Fibroblast of skin of back (primary cell): Measurements from ENCODE around the gene CDH23.

Source experiments
- DNase-seq: peaks from one replicate; pipeline ENCODE4 v3.0.0-alpha.2; 2013

Gene CDH23

DNA sequence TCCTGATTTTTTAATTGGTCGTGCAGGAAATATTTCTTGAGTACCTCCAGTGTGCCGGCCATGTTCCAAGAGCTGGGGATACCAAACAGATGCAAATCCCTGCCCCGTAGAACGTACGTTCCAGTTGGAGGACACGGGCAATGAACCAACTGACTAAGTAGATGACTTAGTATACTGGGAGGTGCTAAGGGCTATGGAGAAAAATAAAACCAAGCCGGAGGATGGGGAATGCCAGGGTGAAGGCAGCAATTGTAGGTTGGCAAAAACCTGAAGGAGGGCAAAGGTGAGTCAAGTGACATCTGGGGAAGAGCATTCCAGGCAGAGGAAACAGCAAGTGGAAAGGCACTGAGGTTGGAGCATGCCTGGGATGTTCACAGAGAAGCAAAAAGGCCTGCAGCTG, 383.4 kb downstream of the CDH23 start:
- DNase-seq, result no peak

DNA sequence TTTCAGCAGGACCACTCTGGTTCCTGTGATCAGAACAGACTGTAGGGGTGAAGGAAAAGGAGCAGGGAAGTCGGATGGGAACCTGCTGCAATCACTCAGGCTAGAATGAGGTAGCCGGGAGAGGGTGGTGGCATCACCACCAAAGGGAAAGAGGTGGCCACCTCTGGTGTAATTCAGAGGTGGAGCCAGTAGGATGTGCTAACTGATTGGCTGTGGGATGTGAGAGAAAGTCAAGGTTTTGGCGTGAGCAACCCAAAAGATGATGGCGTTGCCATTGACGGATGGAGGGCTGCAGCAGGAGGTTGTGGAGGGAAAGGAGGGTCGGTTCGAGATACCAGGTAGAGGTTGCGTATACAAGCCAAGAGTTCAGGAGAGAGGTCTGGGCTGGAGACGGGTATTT, 384.0 kb downstream of the CDH23 start:
- DNase-seq, result no peak

DNA sequence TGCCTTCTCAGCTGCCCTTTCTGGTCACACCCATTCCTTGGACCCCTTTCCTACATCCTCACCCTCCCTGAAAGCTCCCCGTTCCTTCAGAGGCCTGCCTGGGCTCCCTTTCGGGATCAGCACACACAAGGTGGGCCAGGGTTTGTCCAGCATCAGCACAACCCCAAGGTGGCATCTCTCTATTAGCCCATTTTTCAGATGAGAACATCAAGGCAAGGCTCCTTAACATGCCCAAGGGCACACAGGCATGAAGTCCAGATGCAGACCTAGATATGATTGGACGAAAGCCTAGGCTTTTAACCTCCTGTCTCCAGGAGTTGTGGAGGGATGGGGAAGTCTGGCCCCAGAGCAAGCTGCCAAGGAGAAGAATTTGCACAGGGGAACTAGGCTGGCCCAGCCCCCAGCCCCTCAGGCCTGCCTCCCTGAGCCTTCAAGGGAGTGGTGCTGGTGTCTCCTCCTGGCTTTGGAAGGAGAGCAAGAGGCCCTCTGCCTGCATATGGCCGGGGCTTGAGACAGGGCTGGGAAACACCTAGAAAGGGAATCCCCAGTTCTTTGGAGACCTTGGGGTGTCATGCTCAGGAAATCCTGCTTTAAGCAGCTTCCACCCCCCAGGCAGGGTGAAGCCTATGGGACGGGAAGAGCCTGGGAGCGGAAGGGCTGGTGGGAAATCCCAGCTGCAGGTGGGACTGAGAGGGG, 385.6 kb downstream of the CDH23 start:
- no peak for DNase-seq

DNA sequence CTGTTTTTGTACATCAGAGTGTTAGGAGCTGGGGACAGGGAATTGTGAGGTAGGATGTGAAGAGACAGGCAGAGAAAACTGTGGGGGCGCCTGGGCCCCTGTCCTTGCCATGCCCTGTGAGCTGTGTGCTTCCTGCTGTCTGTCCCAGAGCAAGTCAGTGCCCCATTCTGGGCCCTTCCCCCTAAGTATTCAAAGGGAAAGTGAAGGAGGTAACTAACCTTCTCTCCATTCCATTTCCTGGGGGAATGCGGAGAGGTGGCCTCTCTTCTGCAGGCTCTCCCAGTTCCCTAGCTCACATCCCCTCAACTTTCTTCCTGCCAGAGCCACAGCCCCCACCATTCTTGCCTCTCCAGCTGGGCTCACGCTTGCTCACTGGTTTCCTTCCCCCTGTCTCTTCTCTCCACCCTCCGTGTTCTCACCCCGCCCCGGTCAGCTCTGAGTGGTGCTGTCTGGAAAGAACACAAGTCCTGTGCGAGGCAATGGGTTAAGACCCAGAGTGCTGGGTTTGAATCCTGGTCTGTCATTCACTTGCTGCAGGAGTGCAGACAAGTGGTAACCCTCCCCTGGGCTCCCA, 386.3 kb downstream of the CDH23 start:
- no peak for DNase-seq

DNA sequence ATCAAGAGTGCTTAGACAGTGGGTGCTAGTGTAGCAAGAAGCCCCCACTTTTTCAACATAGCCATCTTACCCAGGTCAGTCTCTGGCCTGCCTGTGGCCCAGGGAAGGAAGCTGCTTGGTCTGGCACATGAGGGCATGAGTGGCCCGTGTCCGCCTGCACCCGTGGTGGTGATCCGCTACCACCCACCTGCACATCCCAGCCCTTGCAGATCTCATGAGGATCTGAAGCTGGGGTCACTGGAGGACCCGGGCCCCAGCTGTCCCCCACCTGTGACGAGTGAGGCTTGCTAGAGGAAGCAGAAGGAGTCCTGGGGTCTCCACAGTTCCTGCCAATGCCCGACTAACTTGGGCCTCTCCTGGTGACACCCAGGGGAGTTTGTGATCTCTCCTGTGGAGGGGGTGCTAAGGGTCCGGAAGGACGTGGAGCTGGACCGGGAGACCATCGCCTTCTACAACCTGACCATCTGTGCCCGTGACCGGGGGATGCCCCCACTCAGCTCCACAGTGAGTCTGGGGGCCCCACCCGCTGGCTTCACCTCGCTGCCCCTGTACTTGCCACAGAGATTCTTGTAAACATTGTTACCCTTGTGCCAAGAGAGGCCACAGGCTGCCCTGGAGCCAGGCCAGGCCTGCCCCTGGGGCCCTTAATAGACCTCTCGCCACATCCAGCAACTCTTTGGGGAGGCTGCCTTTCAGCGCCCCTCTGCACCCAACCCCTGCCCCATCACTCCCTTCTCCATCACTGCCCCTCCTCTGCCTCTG, 387.4 kb downstream of the CDH23 start:
- DNase-seq, result no peak

DNA sequence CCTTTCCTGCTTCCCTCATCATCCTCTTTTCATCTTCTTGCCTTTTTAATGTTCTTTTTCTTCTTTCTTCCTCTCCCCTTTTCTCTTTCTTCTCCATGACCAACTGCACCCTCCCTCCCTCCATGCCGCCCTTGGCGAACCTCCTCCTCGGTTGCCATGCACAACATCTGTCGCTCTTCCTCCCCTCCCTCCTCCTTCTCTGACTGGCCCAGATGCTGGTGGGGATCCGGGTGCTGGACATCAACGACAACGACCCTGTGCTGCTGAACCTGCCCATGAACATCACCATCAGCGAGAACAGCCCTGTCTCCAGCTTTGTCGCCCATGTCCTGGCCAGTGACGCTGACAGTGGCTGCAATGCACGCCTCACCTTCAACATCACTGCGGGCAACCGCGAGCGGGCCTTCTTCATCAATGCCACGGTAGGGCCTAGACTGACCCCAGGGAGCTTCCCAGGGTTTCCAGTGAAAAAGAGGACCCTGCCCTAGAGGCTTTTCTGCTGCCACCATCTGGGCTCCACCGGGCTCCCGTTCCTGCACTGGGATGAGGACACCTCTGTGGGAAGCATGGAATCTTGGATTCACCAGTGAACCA, 388.1 kb downstream of the CDH23 start:
- DNase-seq, result no peak

DNA sequence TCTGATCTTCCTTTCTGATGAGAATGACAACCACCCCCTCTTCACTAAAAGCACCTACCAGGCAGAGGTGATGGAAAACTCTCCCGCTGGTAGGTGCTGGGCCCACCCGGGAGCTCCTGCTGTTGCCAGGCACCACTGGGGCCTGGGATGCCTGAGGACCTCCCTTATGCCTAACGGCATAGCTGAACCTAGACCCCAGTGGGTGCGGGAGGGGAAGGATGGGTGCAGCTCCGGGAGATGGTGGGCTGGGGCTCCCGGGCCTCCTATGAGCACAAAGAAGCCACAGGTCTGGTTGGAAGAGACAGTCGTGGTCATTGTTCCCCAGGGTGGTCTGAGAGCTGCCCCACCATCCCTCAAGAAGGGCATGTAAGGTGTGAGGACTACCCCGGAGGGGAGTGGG, 392.2 kb downstream of the CDH23 start:
- DNase-seq, result no peak

DNA sequence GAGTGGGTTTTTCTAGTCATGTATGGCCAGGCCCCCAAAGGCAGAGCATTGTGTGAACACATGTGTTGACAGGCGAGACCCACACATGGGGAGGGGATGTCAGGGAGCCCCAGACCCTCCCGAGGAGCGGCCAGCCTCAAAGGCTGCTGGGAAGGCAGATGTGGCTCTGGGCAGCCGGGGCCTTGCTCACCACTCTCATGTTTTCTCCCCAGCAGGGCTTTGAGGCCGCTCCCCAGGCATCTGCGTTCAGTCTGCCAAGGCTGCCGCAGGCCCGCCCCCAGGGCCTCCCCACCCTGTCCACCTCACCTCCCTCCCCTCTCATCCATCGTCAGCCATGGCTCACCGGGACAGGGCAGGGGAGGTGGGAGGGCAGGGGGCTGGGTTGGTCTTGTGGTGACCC, 393.2 kb downstream of the CDH23 start:
- DNase-seq, result no peak

DNA sequence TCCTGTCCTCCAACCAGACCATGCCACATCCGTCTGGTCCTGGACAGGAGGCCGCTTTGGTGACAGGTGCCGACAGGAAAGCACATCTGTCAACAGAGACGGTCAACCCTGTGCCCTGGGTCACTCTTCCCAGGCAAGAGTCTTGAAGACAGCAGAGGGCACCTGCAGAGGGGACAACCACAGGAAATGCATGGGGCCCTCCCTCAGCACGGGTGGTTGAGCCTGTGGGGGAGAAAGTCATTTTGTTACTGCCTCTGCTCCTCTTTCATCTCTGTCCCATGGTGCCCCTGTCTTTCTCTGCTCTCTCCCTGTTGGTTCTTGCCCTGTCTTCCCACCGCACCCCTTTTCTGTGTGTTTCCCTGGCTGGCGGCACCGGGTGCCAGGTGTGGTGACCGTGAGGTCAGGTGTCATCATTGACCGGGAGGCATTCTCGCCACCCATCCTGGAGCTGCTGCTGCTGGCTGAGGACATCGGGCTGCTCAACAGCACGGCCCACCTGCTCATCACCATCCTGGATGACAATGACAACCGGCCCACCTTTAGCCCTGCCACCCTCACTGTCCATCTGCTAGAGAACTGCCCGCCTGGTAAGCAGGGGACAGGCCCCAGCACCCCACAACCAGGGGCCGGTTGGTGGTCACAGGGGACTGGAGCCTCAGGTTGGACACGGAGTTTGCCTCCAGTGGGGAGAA, 394.2 kb downstream of the CDH23 start:
- no peak for DNase-seq

DNA sequence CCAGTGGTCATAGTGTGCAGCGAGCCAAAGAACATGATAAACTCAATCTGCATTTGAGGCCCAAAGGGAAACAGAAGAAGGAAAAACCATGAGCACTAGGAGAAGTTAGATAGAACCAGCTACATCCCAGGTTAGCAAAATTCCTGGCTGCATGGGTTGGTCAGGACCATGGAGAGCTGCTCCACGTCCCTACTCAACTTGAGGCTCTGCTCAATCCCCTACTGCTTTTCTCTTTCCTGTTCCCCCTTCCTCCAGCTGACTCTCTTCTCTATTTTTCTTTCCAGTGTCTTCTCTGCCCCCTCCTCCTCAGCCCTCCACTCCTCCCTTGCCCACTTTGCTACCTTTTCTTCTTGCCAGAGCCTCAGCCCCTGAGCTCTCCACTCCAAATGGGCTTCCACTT, 398.5 kb downstream of the CDH23 start:
- peak; percentile 24 for DNase-seq

DNA sequence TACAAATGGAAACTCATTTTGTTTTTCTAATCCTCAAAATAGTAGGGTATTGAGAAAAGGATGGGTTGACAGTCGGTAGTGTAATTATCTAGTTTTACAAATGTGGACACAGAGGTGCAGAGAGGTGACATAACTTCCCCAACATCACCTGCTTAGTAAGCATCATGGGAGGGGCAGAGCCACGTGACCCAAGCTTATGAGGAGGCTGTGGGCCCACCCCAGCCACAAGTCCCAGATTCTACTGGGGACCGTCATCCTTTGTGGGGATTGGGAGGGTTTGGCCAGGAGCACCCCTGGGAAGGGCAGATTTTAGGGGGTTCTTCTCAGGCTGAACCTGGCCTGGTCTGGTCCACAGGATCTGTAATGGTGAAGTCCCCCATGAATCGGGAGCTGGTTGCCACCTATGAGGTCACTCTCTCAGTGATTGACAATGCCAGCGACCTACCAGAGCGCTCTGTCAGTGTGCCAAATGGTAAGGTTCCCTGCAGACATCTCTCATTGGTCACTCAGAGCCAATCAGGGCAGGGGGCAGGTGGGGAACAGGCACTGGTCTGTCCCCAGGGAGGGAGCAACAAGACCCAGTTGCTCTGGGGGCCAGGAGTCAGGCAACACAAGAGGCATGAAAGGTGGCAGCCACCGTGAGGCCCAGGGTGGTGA, 400.2 kb downstream of the CDH23 start:
- DNase-seq, result no peak

DNA sequence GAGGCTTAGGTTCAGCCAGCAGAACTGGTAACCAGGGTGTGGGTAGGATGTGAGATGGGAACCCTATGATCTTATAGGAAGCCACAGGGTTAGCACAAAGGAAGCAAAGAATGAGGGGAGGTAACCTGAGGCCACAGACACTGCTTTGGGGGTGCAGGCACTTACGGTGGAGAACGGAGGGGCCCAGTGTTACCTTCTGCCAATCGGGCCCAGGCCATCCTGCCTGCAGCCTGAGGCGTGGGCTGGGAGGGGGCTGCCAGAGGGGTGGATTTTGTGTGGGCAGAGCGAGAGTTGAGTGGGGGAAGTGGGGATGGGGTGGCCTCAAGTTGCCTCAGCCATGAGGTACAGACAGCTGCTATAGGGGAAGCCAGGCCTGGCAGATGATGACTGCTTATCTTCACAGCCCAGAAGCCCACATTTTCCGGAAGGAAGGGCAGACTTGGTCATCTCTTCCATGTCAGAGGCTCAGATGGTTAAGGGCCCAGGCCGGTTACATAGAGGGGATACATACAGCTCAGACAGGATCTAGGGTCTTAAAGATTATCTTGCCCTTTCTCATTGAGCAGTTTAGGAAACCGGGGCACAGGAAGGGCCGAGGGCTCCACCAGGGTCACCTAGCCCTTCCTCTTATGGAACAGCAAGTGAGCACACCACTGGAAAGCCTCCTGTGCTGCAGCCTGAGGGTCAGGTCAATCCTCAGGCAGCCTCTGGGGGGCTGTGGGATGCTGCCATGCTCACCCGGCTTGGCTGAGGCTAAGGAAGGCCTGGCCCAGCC, 401.0 kb downstream of the CDH23 start:
- no peak for DNase-seq

DNA sequence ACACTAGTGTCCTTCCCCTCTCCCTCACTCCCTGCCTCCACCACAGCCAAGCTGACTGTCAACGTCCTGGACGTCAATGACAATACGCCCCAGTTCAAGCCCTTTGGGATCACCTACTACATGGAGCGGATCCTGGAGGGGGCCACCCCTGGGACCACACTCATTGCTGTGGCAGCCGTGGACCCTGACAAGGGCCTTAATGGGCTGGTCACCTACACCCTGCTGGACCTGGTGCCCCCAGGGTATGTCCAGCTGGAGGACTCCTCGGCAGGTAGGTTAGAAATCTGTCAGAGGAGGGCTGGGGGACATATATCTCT, 401.5 kb downstream of the CDH23 start:
- DNase-seq, result no peak

DNA sequence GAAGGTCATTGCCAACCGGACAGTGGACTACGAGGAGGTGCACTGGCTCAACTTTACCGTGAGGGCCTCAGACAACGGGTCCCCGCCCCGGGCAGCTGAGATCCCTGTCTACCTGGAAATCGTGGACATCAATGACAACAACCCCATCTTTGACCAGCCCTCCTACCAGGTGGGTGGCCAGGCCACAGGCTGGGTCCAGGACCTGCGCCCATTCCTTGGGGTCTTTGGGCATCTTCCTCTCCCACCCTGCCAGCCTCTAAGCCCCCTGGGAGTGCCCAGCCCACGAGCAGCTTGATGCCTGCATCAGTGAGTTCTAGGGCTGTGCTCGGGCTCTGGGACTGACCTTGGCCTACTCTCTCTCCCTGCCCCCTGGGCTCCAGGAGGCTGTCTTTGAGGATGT, 402.4 kb downstream of the CDH23 start:
- no peak for DNase-seq

DNA sequence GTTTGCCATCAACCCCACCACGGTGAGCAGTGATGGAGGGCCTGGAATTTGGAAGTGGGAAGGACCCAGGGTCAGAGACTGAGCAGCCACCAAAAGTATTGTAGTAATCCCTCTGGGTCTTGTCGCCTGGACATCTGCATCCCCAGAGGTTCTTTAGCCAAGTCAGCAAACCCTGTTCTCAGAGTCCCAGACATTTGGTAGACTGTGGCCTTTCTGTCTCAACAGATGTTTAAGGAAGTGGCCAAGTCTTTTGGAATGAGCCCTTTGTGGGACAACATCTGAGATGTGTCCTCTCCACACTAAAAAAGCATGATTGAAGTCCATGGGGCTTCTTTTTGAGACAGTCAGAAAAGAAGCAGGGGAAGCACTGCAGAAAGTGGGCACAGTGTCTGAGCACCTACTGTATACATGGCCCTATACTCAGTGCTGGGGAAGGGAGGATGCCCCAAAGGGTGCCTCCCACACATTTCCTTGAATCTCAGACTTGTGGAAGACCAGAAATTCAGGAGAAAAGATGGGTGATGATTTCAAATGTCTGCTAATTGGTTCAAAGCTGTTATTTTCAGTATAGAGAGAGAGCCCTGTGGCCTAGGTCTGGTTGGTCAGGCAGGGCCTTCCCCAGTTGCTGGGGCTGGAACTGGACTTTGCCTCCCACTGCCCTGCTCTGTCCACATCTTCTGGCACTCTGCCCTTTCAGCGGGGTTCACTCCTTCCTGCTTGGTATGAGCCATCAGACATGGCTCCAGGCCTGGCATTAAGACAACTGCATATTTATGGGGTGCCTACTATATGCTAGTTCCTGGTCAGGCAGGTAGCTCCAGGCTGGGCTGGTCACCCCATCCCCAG, 403.1 kb downstream of the CDH23 start:
- no peak for DNase-seq

DNA sequence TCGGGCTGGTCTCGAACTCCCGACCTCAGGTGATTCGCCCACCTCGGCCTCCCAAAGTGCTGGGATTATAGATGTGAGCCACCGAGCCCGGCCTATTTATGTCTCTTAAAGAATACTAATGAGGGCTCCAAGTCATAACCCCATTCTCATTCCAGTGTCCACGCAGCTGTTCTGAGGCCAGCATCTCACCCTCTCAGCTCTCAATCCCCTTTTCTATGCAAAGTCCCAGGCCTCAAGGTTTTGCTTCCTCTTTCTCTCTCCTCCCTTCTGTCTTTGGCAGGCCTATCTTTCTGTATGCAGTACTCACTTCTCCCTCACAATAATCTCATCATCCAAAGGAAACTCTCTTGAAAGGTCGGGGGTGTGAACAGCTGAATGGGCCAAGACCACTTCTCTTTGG, 404.6 kb downstream of the CDH23 start:
- DNase-seq, result no peak

DNA sequence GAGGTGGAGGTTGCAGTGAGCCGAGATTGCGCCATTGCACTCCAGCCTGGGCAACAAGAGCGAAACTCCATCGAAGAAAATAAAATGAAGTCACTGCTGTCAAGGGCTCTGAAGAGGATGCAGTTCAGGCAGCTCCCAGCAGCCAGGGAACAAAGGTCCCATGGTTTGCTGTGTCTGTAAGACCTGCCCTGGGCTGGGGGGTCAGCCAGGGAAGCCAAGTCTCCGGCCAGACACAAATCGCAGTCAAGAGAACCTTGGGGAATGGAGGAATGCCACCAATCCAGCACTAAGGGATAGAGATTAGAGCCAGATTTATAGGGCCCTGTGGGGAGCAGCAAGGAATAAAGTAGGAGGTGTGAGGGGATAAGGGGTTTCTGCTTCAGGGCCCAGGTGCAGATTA, 405.5 kb downstream of the CDH23 start:
- DNase-seq, result no peak

DNA sequence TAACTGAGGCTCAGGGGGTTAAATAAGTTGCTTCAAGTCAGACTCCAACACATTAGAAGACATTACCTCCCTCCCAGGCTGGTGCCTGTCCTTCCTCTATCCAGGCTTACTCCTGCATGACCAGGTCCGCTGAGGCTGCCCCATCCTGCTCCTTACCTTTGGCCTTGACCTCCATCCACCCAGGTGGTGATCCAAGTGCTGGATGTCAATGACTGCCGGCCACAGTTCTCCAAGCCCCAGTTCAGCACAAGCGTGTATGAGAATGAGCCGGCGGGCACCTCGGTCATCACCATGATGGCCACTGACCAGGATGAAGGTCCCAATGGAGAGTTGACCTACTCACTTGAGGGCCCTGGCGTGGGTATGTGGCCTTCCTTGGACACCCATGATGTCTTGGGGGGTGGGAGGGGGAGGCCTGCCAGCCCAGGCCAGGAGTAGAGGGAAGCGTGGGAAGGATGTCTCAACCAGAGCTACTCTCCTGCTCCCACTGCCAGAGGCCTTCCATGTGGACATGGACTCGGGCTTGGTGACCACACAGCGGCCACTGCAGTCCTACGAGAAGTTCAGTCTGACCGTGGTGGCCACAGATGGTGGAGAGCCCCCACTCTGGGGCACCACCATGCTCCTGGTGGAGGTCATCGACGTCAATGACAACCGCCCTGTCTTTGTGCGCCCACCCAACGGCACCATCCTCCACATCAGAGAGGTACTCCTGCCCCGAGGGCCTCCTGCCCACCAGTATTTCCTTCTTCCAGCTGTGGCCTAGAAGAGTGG, 406.2 kb downstream of the CDH23 start:
- no peak for DNase-seq

DNA sequence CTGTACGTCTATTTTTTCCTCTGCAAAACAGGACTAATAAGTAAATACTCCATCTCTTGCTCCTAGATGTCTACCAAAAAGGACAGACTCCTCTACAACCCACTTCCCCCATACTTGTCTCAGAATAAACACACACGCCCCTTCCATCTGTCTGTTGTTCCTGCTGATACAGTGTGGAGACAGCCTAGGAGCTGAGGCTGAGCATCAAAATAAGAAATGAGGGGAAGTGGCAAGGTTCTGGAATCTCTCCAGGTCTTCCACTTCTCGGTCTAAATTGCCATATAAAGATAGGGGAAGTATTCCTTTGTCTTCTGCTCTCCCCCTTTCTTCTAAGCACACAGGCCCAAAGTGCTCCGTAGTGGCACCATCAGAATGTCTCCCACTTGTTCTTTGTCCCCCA, 407.4 kb downstream of the CDH23 start:
- no peak for DNase-seq
